Lower leg skin (tissue), 3 donors: ENCODE measurements around the gene ITSN1.

ENCODE experiments used
- CTCF ChIP-seq, 3 donors: fragments of 450-650 bp; IDR thresholded peaks; one replicate each; pipeline ENCODE4 v1.5.1; 2016; ENCODE audit warnings: antibody characterized with exemption in 3 of 3, mild to moderate bottlenecking in 3 of 3, moderate library complexity in 2 of 3
- POLR2A ChIP-seq, 2 donors: fragments of 450-650 bp; IDR thresholded peaks; one replicate each; pipeline ENCODE4 v1.6.1; 2016 to 2017; ENCODE audit warnings: antibody characterized with exemption in 2 of 2, mild to moderate bottlenecking in 1 of 2, moderate library complexity in 1 of 2

GRCh38 chr21:33893917-33894316, 251.6 kb downstream of the ITSN1 start:
- TF ChIP-seq CTCF (IDR thresholded peaks at IDR 0.05) (no peak), POLR2A (IDR thresholded peaks at IDR 0.05) (no peak)
